Endothelial cell of umbilical vein (primary cell): ENCODE measurements around the gene GFAP. TPM values are rescaled to one million over a fixed set of nuclear protein-coding genes. Genes with fewer than 3 reads are reported as not detected.

Experiments
- BruUV-seq: library from RNA; stranded (reverse); fragments of 400-500 nt; replicated peaks from 2 replicates; lab custom pipeline; 2021; lab: Mats Ljungman, UMichigan
- CTCF ChIA-PET: fragments of 300-600, 350-600 bp; sonication (Branson Sonifier 250); formaldehyde crosslinking; loops from one replicate; lab custom pipeline; 2021; ENCODE audit warnings: antibody characterized with exemption, inconsistent platforms; lab: Charles Lee
- POLR2A ChIA-PET: fragments of 300-600, 350-600 bp; sonication (Branson Sonifier 250); formaldehyde crosslinking; loops from one replicate; lab custom pipeline; 2021; ENCODE audit warnings: antibody characterized with exemption, inconsistent platforms; lab: Charles Lee
- DNase-seq: peaks from one replicate; pipeline ENCODE4 v3.0.0-alpha.2; 2011; ENCODE audit warnings: low read depth, low spot score
- FAIRE-seq: peaks from 2 replicates; lab custom pipeline; 2011; peaks lifted over from hg19 to GRCh38; lab: Jason Lieb, UNC
- H2AFZ ChIP-seq: 2 replicates; pipeline ENCODE4 v1.6.0; 2012; ENCODE audit warnings: low read depth, low read length, control low read depth, inconsistent platforms
- H3K27ac ChIP-seq: 2 replicates; pipeline ENCODE4 v1.5.1; 2011; ENCODE audit warnings: low read depth, mild to moderate bottlenecking, control low read depth, low read length, moderate library complexity; ENCODE audit not compliant: insufficient read depth
- H3K27me3 ChIP-seq, 2 experiments: 2 replicates each; pipeline versions ENCODE4 v1.6.0 to v1.6.1; 2011; ENCODE audit warnings: low read length in 2 of 2, mixed read lengths in 1 of 2; ENCODE audit not compliant: control insufficient read depth in 2 of 2, insufficient read depth in 2 of 2
- H3K36me3 ChIP-seq, 2 experiments: 2 replicates in 1 of 2; 3 replicates in 1 of 2; pipeline ENCODE4 v1.5.1; 2011; ENCODE audit warnings: low read length in 2 of 2, mild to moderate bottlenecking in 1 of 2, moderate library complexity in 1 of 2; ENCODE audit not compliant: control insufficient read depth in 2 of 2, insufficient read depth in 2 of 2; ENCODE audit errors: extremely low read depth in 1 of 2
- H3K4me1 ChIP-seq: 3 replicates; pipeline ENCODE4 v1.5.1; 2011; ENCODE audit warnings: mild to moderate bottlenecking, low read length; ENCODE audit not compliant: control insufficient read depth, insufficient read depth; ENCODE audit errors: extremely low read depth
- H3K4me2 ChIP-seq: 2 replicates; pipeline ENCODE4 v1.6.1; 2011; ENCODE audit warnings: low read length, control low read depth, mixed read lengths; ENCODE audit not compliant: insufficient read depth
- H3K4me3 ChIP-seq, 3 experiments: fragments of 200-600 bp in 1 of 3; sonication (generic), shearing (Covaris generic) in 1 of 3; replicated peaks in 1 of 3; 2 replicates each; pipeline ENCODE4 v1.5.1; 2011 to 2016; ENCODE audit warnings: control low read depth in 3 of 3, low read length in 3 of 3, mild to moderate bottlenecking in 2 of 3, inconsistent platforms in 1 of 3, low read depth in 1 of 3, moderate library complexity in 1 of 3; ENCODE audit not compliant: insufficient read depth in 1 of 3
- H3K79me2 ChIP-seq: 2 replicates; pipeline ENCODE4 v1.6.0; 2012; ENCODE audit warnings: low read length, inconsistent platforms; ENCODE audit not compliant: control insufficient read depth, insufficient read depth
- H3K9ac ChIP-seq: replicated peaks from 2 replicates; pipeline ENCODE3; 2011; ENCODE audit warnings: low read length, control low read depth; ENCODE audit not compliant: insufficient read depth; ENCODE audit errors: extremely low read depth
- H3K9me1 ChIP-seq: replicated peaks from 3 replicates; pipeline ENCODE4 v1.6.0; 2011; ENCODE audit warnings: mild to moderate bottlenecking, low read length; ENCODE audit not compliant: control insufficient read depth, insufficient read depth; ENCODE audit errors: extremely low read depth
- H3K9me3 ChIP-seq: replicated peaks from 2 replicates; pipeline ENCODE4 v1.5.1; 2012; ENCODE audit warnings: low read length, inconsistent platforms; ENCODE audit not compliant: control insufficient read depth, insufficient read depth
- H4K20me1 ChIP-seq: replicated peaks from 2 replicates; pipeline ENCODE3; 2011; ENCODE audit warnings: mild to moderate bottlenecking, low read length; ENCODE audit not compliant: control insufficient read depth, insufficient read depth; ENCODE audit errors: extremely low read depth
- CTCF ChIP-seq, 2 donors: IDR thresholded peaks; 1 replicate in 1 of 2; 2 replicates in 1 of 2; pipeline ENCODE4 v1.5.1; 2011; ENCODE audit warnings: low read length in 2 of 2, mild to moderate bottlenecking in 2 of 2, moderate library complexity in 2 of 2, control low read depth in 1 of 2, inconsistent platforms in 1 of 2, low read depth in 1 of 2; ENCODE audit not compliant: insufficient read depth in 1 of 2; ENCODE audit errors: extremely low read depth in 1 of 2
- EZH2 ChIP-seq: IDR thresholded peaks from 2 replicates; pipeline ENCODE4 v1.6.1; 2012; ENCODE audit warnings: borderline replicate concordance, low read depth, mild to moderate bottlenecking, moderate library complexity, low read length, inconsistent platforms; ENCODE audit not compliant: severe bottlenecking
- FOS ChIP-seq: IDR thresholded peaks from 2 replicates; pipeline ENCODE4 v1.6.1; 2011; ENCODE audit warnings: mild to moderate bottlenecking, low read length, moderate library complexity, borderline replicate concordance; ENCODE audit not compliant: insufficient read depth
- GATA2 ChIP-seq: IDR thresholded peaks from 2 replicates; pipeline ENCODE4 v1.7.0; 2011; ENCODE audit warnings: low read depth, mild to moderate bottlenecking, moderate library complexity, mixed read lengths, low read length; ENCODE audit not compliant: insufficient read length, insufficient read depth
- JUN ChIP-seq: IDR thresholded peaks from 2 replicates; pipeline ENCODE4 v1.6.1; 2011; ENCODE audit warnings: borderline replicate concordance, low read depth; ENCODE audit not compliant: insufficient read length, insufficient read depth
- MAX ChIP-seq: IDR thresholded peaks from 2 replicates; pipeline ENCODE4 v1.6.1; 2011; ENCODE audit not compliant: insufficient read depth, insufficient read length
- MYC ChIP-seq: IDR thresholded peaks from one replicate; pipeline ENCODE4 v1.6.1; 2011; ENCODE audit warnings: mild to moderate bottlenecking, low read depth, low read length
- POLR2A ChIP-seq: IDR thresholded peaks from 2 replicates; pipeline ENCODE4 v1.6.1; 2012; ENCODE audit warnings: low read depth, mild to moderate bottlenecking, control low read depth, low read length
- POLR2AphosphoS5 ChIP-seq: IDR thresholded peaks from 2 replicates; pipeline ENCODE4 v1.6.1; 2012; ENCODE audit warnings: low read depth, mild to moderate bottlenecking, control low read depth, low read length, moderate library complexity; ENCODE audit not compliant: insufficient read depth
- dilution Hi-C: fragments of 300-500 bp; cut with MboI; formaldehyde crosslinking; loops from one replicate; pipeline ENCODE4 v1.15.0; 2019; ENCODE audit warnings: low sequenced_read_pairs; ENCODE audit not compliant: extremely low pct_ligation_motif_present
- intact Hi-C: fragments of 100-400 bp; cut with micrococcal nuclease; formaldehyde crosslinking; loops from one replicate; pipeline ENCODE4 v1.10.0; 2022
- polyA plus RNA-seq, 4 experiments: library from polyadenylated mRNA; depleted of rRNA in 3 of 4; stranded (reverse) in 3 of 4; unstranded in 1 of 4; fragments of >200 nt; gene quantifications; 2 replicates each; pipeline versions ENCODE4 v1.2.1 to v1.2.3, GENCODE V29; 2011 to 2012; ENCODE audit warnings: missing spikeins in 1 of 4
- total RNA-seq: library from RNA; stranded (reverse); gene quantifications from 2 replicates; pipeline ENCODE4 v1.2.3, GENCODE V29; 2021

Gene GFAP
- total and polyA plus RNA-seq, 2 donors (not counting 3 experiments of a cell fraction or from before 2014, with no cell fraction given): 0.07 to 0.42 TPM

DNA sequence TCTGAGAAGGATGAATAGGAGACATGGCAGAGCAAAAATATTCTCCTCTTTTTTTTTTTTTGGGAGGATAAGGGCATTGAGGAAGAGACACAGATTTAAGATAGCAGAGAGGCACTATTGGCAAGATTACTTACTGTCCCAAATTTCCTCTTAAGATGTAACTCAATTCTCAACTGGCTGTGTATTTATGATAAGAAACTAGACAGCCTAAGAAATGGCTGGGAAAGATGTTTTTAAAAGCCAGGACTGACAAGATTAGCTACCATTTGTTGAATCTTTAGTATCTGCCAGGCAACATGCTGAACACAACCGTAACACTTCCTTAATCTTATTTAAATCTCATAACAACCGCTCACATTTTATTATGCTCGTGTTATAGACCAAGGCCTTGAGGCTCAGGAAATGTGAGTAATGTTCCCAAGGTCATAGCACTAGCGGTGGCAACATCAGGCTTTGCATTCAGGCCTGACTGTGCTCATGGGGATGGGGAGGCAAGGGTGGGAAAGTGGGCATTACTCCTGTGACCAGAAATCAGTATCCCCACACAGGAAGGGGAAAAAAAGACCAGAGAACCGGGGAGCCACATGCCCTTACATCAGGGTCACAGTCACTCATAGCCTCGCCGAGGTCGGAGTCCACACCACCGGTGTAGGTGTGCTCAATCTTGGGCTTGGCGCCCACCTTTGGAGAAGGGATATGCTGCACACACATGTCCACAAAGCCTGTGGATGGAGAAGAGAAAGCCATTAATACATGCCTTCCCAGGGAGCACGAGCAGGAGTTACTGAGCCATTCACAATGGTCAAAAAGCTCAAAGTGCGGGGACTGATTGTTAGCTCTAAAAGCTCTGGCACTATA lies 52.0 kb downstream of the GFAP start:
- H3K4me3 ChIP-seq: no peak overlapping the region
- intact Hi-C loops (no loop called here), dilution Hi-C loops (loop anchor here (25.0 kb wide), 1 partner anchor 101 kb away; the partner anchor contains the start of gene ADAM11)
- no peaks in the 10 kb centered on the region for H3K79me2 ChIP-seq
- ChIA-PET CTCF (interaction anchor here (1.0 to 16.1 kb wide), 10 partner anchors 10 to 126 kb away, joined by 3 to 368 read pairs (median 4); no protein-coding TSS in a partner anchor), POLR2A (interaction anchor here (0.7 kb wide), 1 partner anchor 9 kb away, joined by 4 read pairs; no protein-coding TSS in a partner anchor)
- BruUV-seq: no TSS peak
- TF ChIP-seq GATA2 (peak; percentile 21), JUN (peak; percentile 52), MYC (no peak)
- peaks cover 14% of the 10 kb centered on the region for H3K4me1 ChIP-seq
- peak; percentile 86 for DNase-seq
- H3K9me1 ChIP-seq: no peaks in the 10 kb centered on the region
- H3K27ac ChIP-seq: peak overlapping the region; percentile 15
- H2AFZ ChIP-seq: no peak overlapping the region
- no peaks in the 10 kb centered on the region for H3K27me3 ChIP-seq
- H3K4me2 ChIP-seq: no peak overlapping the region
- no peaks in the 10 kb centered on the region for H3K9me3 ChIP-seq
- H4K20me1 ChIP-seq: no peaks in the 10 kb centered on the region
- H3K36me3 ChIP-seq: peaks cover 21 to 36% of the 10 kb centered on the region in 2 experiments
- H3K9ac ChIP-seq: no peak overlapping the region
- peak; percentile 64 for FAIRE-seq

- FAIRE-seq (no peak), DNase-seq (no peak)
- no peaks in the 10 kb centered on the region for H3K27me3 ChIP-seq
These were observed 52.9 kb downstream of the GFAP start for GRCh38 chr17:44862278-44862914.

More at GRCh38 chr17:44862278-44862914, 52.9 kb downstream of the GFAP start:
- TF ChIP-seq POLR2A (no peak), CTCF (IDR thresholded peaks at IDR 0.05; ENCODE audit: extremely low read depth in 1 of 2, insufficient read depth in 1 of 2, low read depth in 1 of 2, low read length in 2 of 2) (no peak), JUN (no peak), EZH2 (no peak), FOS (no peak), MAX (no peak), POLR2AphosphoS5 (no peak), GATA2 (no peak), MYC (no peak)
- Histone ChIP-seq H2AFZ (no peak overlapping the region), H3K4me1 (peaks cover 14% of the 10 kb centered on the region), H3K9ac (no peak overlapping the region), H3K79me2 (no peaks in the 10 kb centered on the region), H3K4me3 (no peak overlapping the region), H3K4me2 (no peak overlapping the region), H3K9me1 (no peaks in the 10 kb centered on the region), H3K9me3 (no peaks in the 10 kb centered on the region), H3K27ac (peak overlapping the region; percentile 15), H4K20me1 (no peaks in the 10 kb centered on the region), H3K36me3 (peaks cover 19 to 37% of the 10 kb centered on the region in 2 experiments)
- BruUV-seq: no TSS peak
- ChIA-PET CTCF (interaction anchor here (0.9 to 16.1 kb wide), 10 partner anchors 10 to 125 kb away, joined by 3 to 368 read pairs (median 3); no protein-coding TSS in a partner anchor), POLR2A (no interaction called here)
- intact Hi-C loops (no loop called here), dilution Hi-C loops (loop anchor here (25.0 kb wide), 1 partner anchor 100 kb away; the partner anchor contains the start of gene ADAM11)
